Measurements from ENCODE around the gene PRXL2C. TPM values are rescaled to one million over a fixed set of nuclear protein-coding genes. Genes with fewer than 3 reads are reported as not detected.

PRXL2C gene
- 19.4 and 22.9 TPM in 2 replicates for total RNA-seq

DNA sequence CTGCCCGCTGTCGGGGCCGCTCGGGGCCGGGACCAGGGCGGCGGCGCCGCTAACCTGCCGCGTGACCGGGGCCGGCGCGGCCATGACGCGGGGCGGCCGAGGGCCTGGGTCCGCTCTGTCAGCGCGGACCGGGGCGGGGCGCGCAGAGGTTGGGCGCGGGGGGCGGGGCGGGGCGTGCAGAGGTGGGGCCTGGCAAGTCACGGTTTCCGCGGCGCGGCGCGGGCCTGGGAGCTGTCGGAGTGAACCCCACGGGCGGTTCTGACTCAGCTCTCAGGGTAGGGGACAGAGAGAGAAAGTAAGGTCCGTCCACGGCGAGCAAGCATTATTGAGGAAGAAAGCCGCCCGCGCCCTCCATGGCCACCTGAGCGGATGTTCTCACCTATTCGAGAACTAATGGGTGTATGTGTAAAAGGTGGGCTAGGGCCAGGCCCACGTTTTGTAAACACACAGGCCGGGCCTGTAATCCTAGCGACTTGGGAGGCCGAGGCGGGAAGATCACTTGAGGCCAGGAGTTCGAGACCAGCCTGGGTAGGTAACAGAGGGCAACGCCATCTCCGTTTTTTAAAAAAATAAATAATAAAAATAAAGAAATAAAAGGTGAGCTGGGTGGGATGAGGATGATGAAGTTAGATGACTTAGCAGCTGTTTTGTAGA lies at the start of gene PRXL2C:
PRXL2C (minus strand) TSS at position 120 of the 654 bp plus-strand sequence; CDS start at position 84, 36 bp downstream.

DNA sequence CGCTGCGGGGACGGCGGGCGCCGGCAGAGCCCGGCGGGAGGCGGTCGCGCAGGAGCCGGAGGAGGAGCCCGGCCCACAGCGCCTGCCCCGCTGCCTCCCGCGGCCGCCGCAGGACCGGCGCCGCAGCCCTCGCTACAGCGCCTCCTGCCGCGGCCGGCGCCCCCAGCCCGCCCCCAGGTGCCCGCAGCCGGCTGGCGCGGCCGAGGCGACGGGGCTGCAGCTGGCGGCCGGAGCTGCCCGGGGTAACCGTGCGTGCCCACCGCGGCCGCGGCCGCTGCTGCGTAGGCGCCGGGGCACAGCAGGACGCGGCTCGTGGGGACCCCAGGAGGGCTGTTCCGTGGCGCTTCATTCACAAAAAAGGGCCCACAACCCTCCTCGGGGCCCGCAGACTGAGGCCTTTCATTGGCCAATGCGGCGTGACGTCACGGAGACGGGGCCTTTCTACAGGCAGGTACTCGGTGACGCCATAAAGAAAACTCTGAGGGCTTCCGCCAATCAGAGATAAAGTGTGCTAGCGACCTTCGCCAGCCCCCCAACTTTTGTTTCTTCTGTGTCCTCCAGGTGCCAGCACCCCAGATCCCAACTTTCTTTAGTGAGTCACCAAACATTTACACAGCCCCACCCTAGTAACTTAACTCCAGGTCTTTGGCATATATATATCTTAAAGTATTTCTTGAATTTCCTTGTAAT lies 35.5 kb downstream of the PRXL2C start, which contains the start of gene CDC14B:
CDC14B (minus strand) TSS at position 353 of the 690 bp plus-strand sequence. CDS start 465 bp downstream, outside the sequence.

Other genes with a start within 250 kb of the PRXL2C start
- 9.4 and 10.2 TPM in 2 replicates for gene ZNF367, start 236.9 kb downstream of the PRXL2C start, total RNA-seq
- gene HABP4, start 205.1 kb downstream of the PRXL2C start, total RNA-seq, result 11.7 and 13.3 TPM in 2 replicates
- gene CDC14B, start 35.5 kb downstream of the PRXL2C start, total RNA-seq, result 1.7 and 2.8 TPM in 2 replicates
- gene ZNF510, start 122.8 kb upstream of the PRXL2C start, total RNA-seq, result 4.3 TPM in 2 replicates
- gene ZNF782, start 199.2 kb upstream of the PRXL2C start, total RNA-seq, result 1.4 and 70.8 TPM in 2 replicates